SK-N-SH treated with all-trans-retinoic acid at 6 μM for 48 hours (cell line): Measurements from ENCODE around the gene MYCBP2.

ENCODE experiments used
- ARNTL ChIP-seq: fragments of 450-650 bp; formaldehyde crosslinking; IDR thresholded peaks from 2 replicates; pipeline ENCODE4 v1.5.0; 2020; ENCODE audit warnings: low read depth, mild to moderate bottlenecking, moderate library complexity, borderline replicate concordance
- TCF4 ChIP-seq: fragments of 250-450 bp; sonication (Bioruptor Pico); IDR thresholded peaks from 2 replicates; pipeline ENCODE4 v1.8.0; 2021; ENCODE audit warnings: mild to moderate bottlenecking, moderate library complexity, borderline replicate concordance
- ZFP30 ChIP-seq: fragments of 450-650 bp; formaldehyde crosslinking; IDR thresholded peaks from 2 replicates; pipeline ENCODE4 v1.5.0; 2022; ENCODE audit warnings: mild to moderate bottlenecking, moderate library complexity
- ZNF8 ChIP-seq: fragments of 450-650 bp; formaldehyde crosslinking; IDR thresholded peaks from 2 replicates; pipeline ENCODE4 v1.5.0; 2020; ENCODE audit warnings: mild to moderate bottlenecking, moderate library complexity
- TF ChIP-seq, protein P1 (sequence below): fragments of 250-450 bp; sonication (Bioruptor Pico); IDR thresholded peaks from 2 replicates; pipeline ENCODE4 v1.8.0; 2021; ENCODE audit warnings: low read depth, mild to moderate bottlenecking, moderate library complexity, borderline replicate concordance

DNA sequence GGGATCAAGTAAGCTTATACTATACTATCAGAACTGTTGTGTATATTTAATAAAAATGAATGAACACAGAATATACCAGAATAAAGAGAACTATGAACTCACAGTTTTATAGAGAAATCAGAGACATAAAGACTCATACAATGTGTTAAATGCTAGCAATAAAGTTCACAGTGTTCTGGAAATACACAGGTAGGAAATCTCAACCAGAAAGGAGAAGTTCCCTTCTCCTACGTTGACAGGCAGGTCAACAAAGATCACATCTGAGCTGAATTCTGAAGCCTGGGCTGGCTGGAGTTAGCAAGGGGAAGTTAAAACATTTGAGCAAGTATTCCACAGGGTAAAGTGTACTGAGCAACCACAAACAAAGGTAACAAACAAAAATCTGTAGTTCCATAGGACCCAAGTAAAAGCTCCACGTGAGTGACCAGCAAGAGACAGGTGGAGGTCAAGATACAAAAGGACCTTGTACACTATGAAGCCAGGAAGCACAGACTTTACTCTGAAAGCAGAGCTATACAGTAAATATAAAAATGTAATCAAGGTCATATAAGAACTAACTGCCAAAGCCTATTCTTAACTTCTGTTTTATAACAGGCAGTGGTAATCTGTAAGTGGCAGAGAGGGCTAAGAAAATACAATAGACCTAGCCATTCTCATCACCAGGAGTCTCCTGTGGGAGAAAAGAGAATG is 312.9 kb downstream of the MYCBP2 start:
- TF ChIP-seq ZNF8 (no peak), ZFP30 (CRISPR knock-in tag) (no peak), ARNTL (CRISPR knock-in tag) (no peak), TCF4 (CRISPR knock-in tag) (no peak)
- TF ChIP-seq, protein P1, sequence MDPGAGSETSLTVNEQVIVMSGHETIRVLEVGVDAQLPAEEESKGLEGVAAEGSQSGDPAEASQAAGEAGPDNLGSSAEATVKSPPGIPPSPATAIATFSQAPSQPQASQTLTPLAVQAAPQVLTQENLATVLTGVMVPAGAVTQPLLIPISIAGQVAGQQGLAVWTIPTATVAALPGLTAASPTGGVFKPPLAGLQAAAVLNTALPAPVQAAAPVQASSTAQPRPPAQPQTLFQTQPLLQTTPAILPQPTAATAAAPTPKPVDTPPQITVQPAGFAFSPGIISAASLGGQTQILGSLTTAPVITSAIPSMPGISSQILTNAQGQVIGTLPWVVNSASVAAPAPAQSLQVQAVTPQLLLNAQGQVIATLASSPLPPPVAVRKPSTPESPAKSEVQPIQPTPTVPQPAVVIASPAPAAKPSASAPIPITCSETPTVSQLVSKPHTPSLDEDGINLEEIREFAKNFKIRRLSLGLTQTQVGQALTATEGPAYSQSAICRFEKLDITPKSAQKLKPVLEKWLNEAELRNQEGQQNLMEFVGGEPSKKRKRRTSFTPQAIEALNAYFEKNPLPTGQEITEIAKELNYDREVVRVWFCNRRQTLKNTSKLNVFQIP (CRISPR knock-in tag): no peak
